ENCODE results near the gene CPAMD8. TPM values are rescaled to one million over a fixed set of nuclear protein-coding genes. Genes with fewer than 3 reads are reported as not detected.

The CPAMD8 gene
- total and polyA plus RNA-seq, 9 of the 15 experiments (the other 6 are each of a cell fraction or from before 2014, with no cell fraction given), result 0.20 to 2.1 (median 1.3) TPM

- TF ChIP-seq SNRNP70 (optimal IDR thresholded peaks at IDR 0.05; ENCODE audit: low read depth, low read length), result no peak
- 0 out of 2 replicates have a peak, but pooled peaks have one; percentile 25 for TF ChIP-seq GABPA (tag; conservative IDR thresholded peaks at IDR 0.05; ENCODE audit: low read depth)
- TF ChIP-seq MCM7 (IDR thresholded peaks at IDR 0.05), result no peak
- peak; percentile 40; the same call in 1 of the 2 replicates for TF ChIP-seq ZBTB12 (CRISPR knock-in tag; IDR thresholded peaks at IDR 0.05)
- no peak for TF ChIP-seq MECOM (CRISPR knock-in tag; IDR thresholded peaks at IDR 0.05)
- 0 out of 2 replicates have a peak, but pooled peaks have one; percentile 49 for TF ChIP-seq FOXO4 (CRISPR knock-in tag; IDR thresholded peaks at IDR 0.05)
- TF ChIP-seq POU5F1 (IDR thresholded peaks at IDR 0.05; ENCODE audit: borderline replicate concordance, low read depth, low read length, partially characterized antibody), result no peak
- peak; percentile 54; the same call in 1 of the 2 replicates for TF ChIP-seq TFAP4 (CRISPR knock-in tag; IDR thresholded peaks at IDR 0.05; ENCODE audit: borderline replicate concordance)
- TF ChIP-seq MCM3 (IDR thresholded peaks at IDR 0.05), result no peak
- peak; percentile 81 for TF ChIP-seq RBFOX2 (IDR thresholded peaks at IDR 0.05; ENCODE audit: low read depth, low read length)
- peak; percentile 85 for TF ChIP-seq RBM22 (IDR thresholded peaks at IDR 0.05; ENCODE audit: low read depth, low read length, poor library complexity, severe bottlenecking)
- no peak for TF ChIP-seq NFIC (IDR thresholded peaks at IDR 0.05)
- TF ChIP-seq ZNF592 (IDR thresholded peaks at IDR 0.05), result no peak
- no peak for TF ChIP-seq CGGBP1 (CRISPR knock-in tag; IDR thresholded peaks at IDR 0.05)
- TF ChIP-seq HMG20B (CRISPR knock-in tag; IDR thresholded peaks at IDR 0.05), result no peak
- no peak for TF ChIP-seq RNF219 (CRISPR knock-in tag; IDR thresholded peaks at IDR 0.05)
- TF ChIP-seq GATAD2A (IDR thresholded peaks at IDR 0.05), result peak; percentile 61; the same call in 1 of the 2 replicates
These were observed 129.4 kb downstream of the CPAMD8 start (continued) for GRCh38 chr19:16897029-16897855.
